Measurements from ENCODE around the gene SLC24A1. TPM values are rescaled to one million over a fixed set of nuclear protein-coding genes. Genes with fewer than 3 reads are reported as not detected.

The SLC24A1 gene
- total and polyA plus RNA-seq, 2 of the 4 experiments (the other 2 are of a cell fraction), result 3.6 to 4.9 TPM

GRCh38 chr15:65620833-65621232, 905 bp upstream of the SLC24A1 start:
- BruUV-seq (replicated peaks), result no TSS peak

More at GRCh38 chr15:65620833-65621232, 905 bp upstream of the SLC24A1 start:
- H4K91ac ChIP-seq (ENCODE audit: insufficient read depth, low read depth, low read length), result no peak overlapping the region
- H4K5ac ChIP-seq (ENCODE audit: low read depth, low read length), result no peak overlapping the region
- H3K9me1 ChIP-seq (ENCODE audit: insufficient read depth, low read length), result peaks cover 9% of the 10 kb centered on the region
- H3K14ac ChIP-seq (replicated peaks; ENCODE audit: low read depth, low read length), result no peak overlapping the region
- TF ChIP-seq BHLHE40 (IDR thresholded peaks at IDR 0.05; ENCODE audit: low read depth, low read length) (no peak), FOS (IDR thresholded peaks at IDR 0.05; ENCODE audit: low read depth, low read length) (no peak), RFX5 (IDR thresholded peaks at IDR 0.05; ENCODE audit: low read depth, low read length) (no peak), NFE2L2 (IDR thresholded peaks at IDR 0.05; ENCODE audit: low read depth, low read length) (no peak), MAZ (IDR thresholded peaks at IDR 0.05; ENCODE audit: borderline replicate concordance, low read depth, low read length) (no peak), CEBPB (IDR thresholded peaks at IDR 0.05; ENCODE audit: low read depth, low read length) (no peak), RAD21 (IDR thresholded peaks at IDR 0.05; ENCODE audit: low read length) (no peak), POLR2A (IDR thresholded peaks at IDR 0.05; ENCODE audit: low read depth, low read length) (no peak), CHD1 (IDR thresholded peaks at IDR 0.05; ENCODE audit: low read depth, low read length) (no peak), SMC3 (IDR thresholded peaks at IDR 0.05; ENCODE audit: low read depth, low read length) (no peak), RCOR1 (IDR thresholded peaks at IDR 0.05; ENCODE audit: insufficient replicate concordance, low read length) (no peak), MXI1 (IDR thresholded peaks at IDR 0.05; ENCODE audit: borderline replicate concordance, low read depth, low read length) (no peak), MAFK (IDR thresholded peaks at IDR 0.05; ENCODE audit: low read depth, low read length) (no peak)
- TF ChIP-seq, protein P1, sequence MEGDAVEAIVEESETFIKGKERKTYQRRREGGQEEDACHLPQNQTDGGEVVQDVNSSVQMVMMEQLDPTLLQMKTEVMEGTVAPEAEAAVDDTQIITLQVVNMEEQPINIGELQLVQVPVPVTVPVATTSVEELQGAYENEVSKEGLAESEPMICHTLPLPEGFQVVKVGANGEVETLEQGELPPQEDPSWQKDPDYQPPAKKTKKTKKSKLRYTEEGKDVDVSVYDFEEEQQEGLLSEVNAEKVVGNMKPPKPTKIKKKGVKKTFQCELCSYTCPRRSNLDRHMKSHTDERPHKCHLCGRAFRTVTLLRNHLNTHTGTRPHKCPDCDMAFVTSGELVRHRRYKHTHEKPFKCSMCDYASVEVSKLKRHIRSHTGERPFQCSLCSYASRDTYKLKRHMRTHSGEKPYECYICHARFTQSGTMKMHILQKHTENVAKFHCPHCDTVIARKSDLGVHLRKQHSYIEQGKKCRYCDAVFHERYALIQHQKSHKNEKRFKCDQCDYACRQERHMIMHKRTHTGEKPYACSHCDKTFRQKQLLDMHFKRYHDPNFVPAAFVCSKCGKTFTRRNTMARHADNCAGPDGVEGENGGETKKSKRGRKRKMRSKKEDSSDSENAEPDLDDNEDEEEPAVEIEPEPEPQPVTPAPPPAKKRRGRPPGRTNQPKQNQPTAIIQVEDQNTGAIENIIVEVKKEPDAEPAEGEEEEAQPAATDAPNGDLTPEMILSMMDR (conservative IDR thresholded peaks at IDR 0.05; ENCODE audit: low read depth, low read length), result no peak
- TF ChIP-seq, protein P2, sequence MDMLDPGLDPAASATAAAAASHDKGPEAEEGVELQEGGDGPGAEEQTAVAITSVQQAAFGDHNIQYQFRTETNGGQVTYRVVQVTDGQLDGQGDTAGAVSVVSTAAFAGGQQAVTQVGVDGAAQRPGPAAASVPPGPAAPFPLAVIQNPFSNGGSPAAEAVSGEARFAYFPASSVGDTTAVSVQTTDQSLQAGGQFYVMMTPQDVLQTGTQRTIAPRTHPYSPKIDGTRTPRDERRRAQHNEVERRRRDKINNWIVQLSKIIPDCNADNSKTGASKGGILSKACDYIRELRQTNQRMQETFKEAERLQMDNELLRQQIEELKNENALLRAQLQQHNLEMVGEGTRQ (IDR thresholded peaks at IDR 0.05; ENCODE audit: low read depth, low read length), result no peak
- TF ChIP-seq, protein P3, sequence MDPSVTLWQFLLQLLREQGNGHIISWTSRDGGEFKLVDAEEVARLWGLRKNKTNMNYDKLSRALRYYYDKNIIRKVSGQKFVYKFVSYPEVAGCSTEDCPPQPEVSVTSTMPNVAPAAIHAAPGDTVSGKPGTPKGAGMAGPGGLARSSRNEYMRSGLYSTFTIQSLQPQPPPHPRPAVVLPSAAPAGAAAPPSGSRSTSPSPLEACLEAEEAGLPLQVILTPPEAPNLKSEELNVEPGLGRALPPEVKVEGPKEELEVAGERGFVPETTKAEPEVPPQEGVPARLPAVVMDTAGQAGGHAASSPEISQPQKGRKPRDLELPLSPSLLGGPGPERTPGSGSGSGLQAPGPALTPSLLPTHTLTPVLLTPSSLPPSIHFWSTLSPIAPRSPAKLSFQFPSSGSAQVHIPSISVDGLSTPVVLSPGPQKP (IDR thresholded peaks at IDR 0.05; ENCODE audit: borderline replicate concordance, low read depth, low read length), result no peak
- H3K79me1 ChIP-seq (ENCODE audit: low read depth in 1 of 2, low read length in 2 of 2), result no peaks in the 10 kb centered on the region
- H3K4me3 ChIP-seq (ENCODE audit: insufficient read depth, low read depth, low read length), result no peak overlapping the region
- H3K23ac ChIP-seq (ENCODE audit: low read depth, low read length), result no peak overlapping the region; the same call in 1 of the 2 replicates
- POLR2A ChIA-PET (ENCODE audit: unreplicated experiment), result interaction anchor here (0.5 kb wide), 1 partner anchor 389 kb away, joined by 3 read pairs; no protein-coding TSS in a partner anchor
- DNase-seq (no peak), ATAC-seq (ENCODE audit: low read depth) (no peak)
- in situ Hi-C loops (cut with MboI; ENCODE audit: low sequenced_read_pairs), result loop anchor here (25.0 kb wide), 1 partner anchor 666 kb away; the partner anchor contains the start of gene DIS3L
- H2BK15ac ChIP-seq (ENCODE audit: low read depth, low read length), result no peak overlapping the region
- no peak overlapping the region for H2BK5ac ChIP-seq (ENCODE audit: low read depth, low read length, poor library complexity, severe bottlenecking)
- H3K9ac ChIP-seq (ENCODE audit: low read depth, low read length), result no peak overlapping the region
- H3K27ac ChIP-seq (ENCODE audit: insufficient read depth, low read length), result no peak overlapping the region
- no peak overlapping the region for H4K8ac ChIP-seq (ENCODE audit: low read depth in 2 of 2, low read length in 2 of 2)
- CTCF ChIA-PET, result interaction anchor here (1.0 kb wide), 1 partner anchor 236 kb away, joined by 3 read pairs; no protein-coding TSS in a partner anchor
- no peaks in the 10 kb centered on the region for H4K20me1 ChIP-seq (ENCODE audit: insufficient read depth, low read length)
- no peak overlapping the region for H3K18ac ChIP-seq (ENCODE audit: low read depth, low read length)
- dilution Hi-C loops (cut with HindIII; ENCODE audit: low sequenced_read_pairs, unreplicated experiment), result no loop called here
- H3K4ac ChIP-seq (ENCODE audit: low read depth, low read length), result no peak overlapping the region
- H2AK9ac ChIP-seq (replicated peaks; ENCODE audit: low read depth, low read length, poor library complexity), result no peak overlapping the region
- no peak overlapping the region for H3K4me2 ChIP-seq (ENCODE audit: low read depth, low read length)
- no CpG with 5 or more reads among the region's 2 CpGs for WGBS, 2 experiments (ENCODE audit: extremely low coverage in 2 of 2, insufficient read length in 1 of 2)
- no peaks in the 10 kb centered on the region for H3K4me1 ChIP-seq (ENCODE audit: control insufficient read depth, insufficient read depth, low read length)
- intact Hi-C loops (cut with micrococcal nuclease), result no loop called here
- no peaks in the 10 kb centered on the region for H3K27me3 ChIP-seq (ENCODE audit: control insufficient read depth, insufficient read depth, low read length)
- H3K56ac ChIP-seq (ENCODE audit: extremely low read depth, insufficient read depth, low read length), result no peak overlapping the region
- no peak overlapping the region for H2BK20ac ChIP-seq (ENCODE audit: low read depth, low read length)
- no peak overlapping the region for H2BK120ac ChIP-seq (ENCODE audit: low read depth, low read length)
- no peaks in the 10 kb centered on the region; the same call in 1 of the 2 replicates for H3K36me3 ChIP-seq (ENCODE audit: control insufficient read depth, insufficient read depth, low read length)
- H3K9me3 ChIP-seq (ENCODE audit: control insufficient read depth, insufficient read depth, low read length), result no peaks in the 10 kb centered on the region
- H2AK5ac ChIP-seq (ENCODE audit: low read depth, low read length), result no peak overlapping the region
- H2AFZ ChIP-seq (replicated peaks; ENCODE audit: low read length, poor library complexity), result no peak overlapping the region
